IMR-90 (cell line): ENCODE data around the gene ACOT12. TPM values are rescaled to one million over a fixed set of nuclear protein-coding genes. Genes with fewer than 3 reads are reported as not detected.

Experiments
- ATAC-seq: fragments of 200-7000 bp; cut with Tn5 transposase; 2 replicates; pipeline ENCODE4 v1.9.1; 2020; ENCODE audit warnings: low read depth, mild to moderate bottlenecking, moderate library complexity
- BruUV-seq: library from RNA; stranded (reverse); fragments of 400-500 nt; replicated peaks from 2 replicates; lab custom pipeline; 2021; lab: Mats Ljungman, UMichigan
- CTCF ChIA-PET: fragments of 300-600 bp; formaldehyde crosslinking; extraction: SDS; loops from one replicate; lab custom pipeline; 2021; ENCODE audit warnings: antibody characterized with exemption; lab: Yijun Ruan, JAX
- POLR2A ChIA-PET: fragments of 300-600 bp; sonication (Branson Sonifier 250); formaldehyde crosslinking; loops from one replicate; lab custom pipeline; 2022; ENCODE audit warnings: antibody characterized with exemption; ENCODE audit not compliant: unreplicated experiment; lab: Charles Lee
- DNase-seq: peaks from one replicate; pipeline ENCODE4 v3.0.0; 2013
- H2AFZ ChIP-seq: replicated peaks from 2 replicates; pipeline ENCODE3; 2013; ENCODE audit warnings: low read length, mild to moderate bottlenecking; ENCODE audit not compliant: poor library complexity
- H2AK5ac ChIP-seq: 2 replicates; pipeline ENCODE4 v1.6.1; 2013; ENCODE audit warnings: low read depth, low read length, inconsistent platforms
- H2AK9ac ChIP-seq: replicated peaks from 2 replicates; pipeline ENCODE3; 2013; ENCODE audit warnings: mild to moderate bottlenecking, low read depth, low read length, moderate library complexity; ENCODE audit not compliant: poor library complexity
- H2BK120ac ChIP-seq: 2 replicates; pipeline ENCODE4 v1.6.1; 2013; ENCODE audit warnings: low read depth, low read length, inconsistent platforms
- H2BK15ac ChIP-seq: 3 replicates; pipeline ENCODE4 v1.6.1; 2013; ENCODE audit warnings: low read depth, low read length, inconsistent platforms
- H2BK20ac ChIP-seq: 2 replicates; pipeline ENCODE4 v1.6.1; 2013; ENCODE audit warnings: low read depth, mild to moderate bottlenecking, inconsistent platforms, low read length, moderate library complexity
- H2BK5ac ChIP-seq: 2 replicates; pipeline ENCODE4 v1.6.1; 2013; ENCODE audit warnings: mild to moderate bottlenecking, low read depth, low read length, inconsistent platforms; ENCODE audit not compliant: poor library complexity, severe bottlenecking
- H3K14ac ChIP-seq: replicated peaks from 2 replicates; pipeline ENCODE4 v1.6.1; 2013; ENCODE audit warnings: low read depth, low read length, inconsistent platforms
- H3K18ac ChIP-seq: 2 replicates; pipeline ENCODE4 v1.6.1; 2013; ENCODE audit warnings: low read depth, low read length, control low read depth
- H3K23ac ChIP-seq: 2 replicates; pipeline ENCODE4 v1.6.1; 2013; ENCODE audit warnings: low read depth, low read length, inconsistent platforms
- H3K27ac ChIP-seq: 2 replicates; pipeline ENCODE4 v1.5.1; 2013; ENCODE audit warnings: mild to moderate bottlenecking, control low read depth, low read length; ENCODE audit not compliant: insufficient read depth
- H3K27me3 ChIP-seq: 2 replicates; pipeline ENCODE4 v1.6.1; 2013; ENCODE audit warnings: low read length; ENCODE audit not compliant: control insufficient read depth, insufficient read depth
- H3K36me3 ChIP-seq: 2 replicates; pipeline ENCODE4 v1.6.1; 2013; ENCODE audit warnings: low read length, mixed read lengths; ENCODE audit not compliant: control insufficient read depth, insufficient read depth
- H3K4ac ChIP-seq: 2 replicates; pipeline ENCODE4 v1.6.1; 2013; ENCODE audit warnings: low read depth, low read length, inconsistent platforms
- H3K4me1 ChIP-seq: 2 replicates; pipeline ENCODE4 v1.6.1; 2013; ENCODE audit warnings: low read length, mixed read lengths; ENCODE audit not compliant: control insufficient read depth, insufficient read depth
- H3K4me2 ChIP-seq: 2 replicates; pipeline ENCODE4 v1.6.1; 2013; ENCODE audit warnings: low read depth, mild to moderate bottlenecking, control low read depth, low read length, moderate library complexity
- H3K4me3 ChIP-seq: 2 replicates; pipeline ENCODE4 v1.5.1; 2013; ENCODE audit warnings: low read depth, mild to moderate bottlenecking, control low read depth, low read length, moderate library complexity; ENCODE audit not compliant: insufficient read depth
- H3K56ac ChIP-seq: 2 replicates; pipeline ENCODE4 v1.6.1; 2013; ENCODE audit warnings: low read length, inconsistent platforms; ENCODE audit not compliant: insufficient read depth; ENCODE audit errors: extremely low read depth
- H3K79me1 ChIP-seq, 2 experiments: 2 replicates each; pipeline ENCODE4 v1.6.1; 2013; ENCODE audit warnings: low read length in 2 of 2, inconsistent platforms in 1 of 2, low read depth in 1 of 2
- H3K9ac ChIP-seq: 2 replicates; pipeline ENCODE4 v1.6.1; 2013; ENCODE audit warnings: low read depth, low read length, control low read depth
- H3K9me1 ChIP-seq: 2 replicates; pipeline ENCODE4 v1.6.1; 2013; ENCODE audit warnings: low read length, inconsistent platforms; ENCODE audit not compliant: insufficient read depth
- H3K9me3 ChIP-seq: 2 replicates; pipeline ENCODE4 v1.6.1; 2013; ENCODE audit warnings: low read length; ENCODE audit not compliant: control insufficient read depth, insufficient read depth
- H4K20me1 ChIP-seq: 2 replicates; pipeline ENCODE4 v1.6.1; 2013; ENCODE audit warnings: low read length, inconsistent platforms; ENCODE audit not compliant: insufficient read depth
- H4K5ac ChIP-seq: 2 replicates; pipeline ENCODE4 v1.6.1; 2013; ENCODE audit warnings: mild to moderate bottlenecking, low read depth, low read length, control low read depth
- H4K8ac ChIP-seq, 2 experiments: 2 replicates each; pipeline ENCODE4 v1.6.1; 2013; ENCODE audit warnings: low read depth in 2 of 2, low read length in 2 of 2, control low read depth in 1 of 2, inconsistent platforms in 1 of 2
- H4K91ac ChIP-seq: 2 replicates; pipeline ENCODE4 v1.6.1; 2013; ENCODE audit warnings: low read depth, low read length, inconsistent platforms; ENCODE audit not compliant: insufficient read depth
- MAFK ChIP-seq: IDR thresholded peaks from 2 replicates; pipeline ENCODE4 v1.6.1; 2012; ENCODE audit warnings: low read depth, low read length, improper control_type of control experiment
- RCOR1 ChIP-seq: IDR thresholded peaks from 2 replicates; pipeline ENCODE4 v1.6.1; 2012; ENCODE audit warnings: mild to moderate bottlenecking, low read length, improper control_type of control experiment; ENCODE audit not compliant: insufficient replicate concordance
- RFX5 ChIP-seq: IDR thresholded peaks from 2 replicates; pipeline ENCODE4 v1.8.0; 2012; ENCODE audit warnings: low read depth, mild to moderate bottlenecking, low read length, moderate library complexity
- dilution Hi-C: fragments of 300-500 bp; cut with HindIII; formaldehyde crosslinking; loops from one replicate; pipeline ENCODE4 v1.14.3; 2018; ENCODE audit warnings: low sequenced_read_pairs; ENCODE audit not compliant: unreplicated experiment
- in situ Hi-C: fragments of 300-500 bp; cut with MboI; formaldehyde crosslinking; loops from 3 replicates; pipeline ENCODE4 v1.14.3; 2019; ENCODE audit warnings: low sequenced_read_pairs, inconsistent platforms, mixed read lengths
- intact Hi-C: fragments of 100-400 bp; cut with micrococcal nuclease; formaldehyde crosslinking; loops from 2 replicates; pipeline ENCODE4 v1.10.0; 2022
- polyA plus RNA-seq, 3 experiments: library from polyadenylated mRNA; depleted of rRNA; stranded (reverse); fragments of >200 nt; gene quantifications; 2 replicates each; pipeline ENCODE4 v1.2.3, GENCODE V29; 2012; ENCODE audit warnings: low replicate concordance in 1 of 3
- total RNA-seq: library from RNA; depleted of rRNA; stranded (reverse); fragments of >200 nt; gene quantifications from 2 replicates; pipeline ENCODE4 v1.2.3, GENCODE V29; 2012

Gene ACOT12
- total and polyA plus RNA-seq, 2 of the 4 experiments (the other 2 are of a cell fraction): not detected

DNA sequence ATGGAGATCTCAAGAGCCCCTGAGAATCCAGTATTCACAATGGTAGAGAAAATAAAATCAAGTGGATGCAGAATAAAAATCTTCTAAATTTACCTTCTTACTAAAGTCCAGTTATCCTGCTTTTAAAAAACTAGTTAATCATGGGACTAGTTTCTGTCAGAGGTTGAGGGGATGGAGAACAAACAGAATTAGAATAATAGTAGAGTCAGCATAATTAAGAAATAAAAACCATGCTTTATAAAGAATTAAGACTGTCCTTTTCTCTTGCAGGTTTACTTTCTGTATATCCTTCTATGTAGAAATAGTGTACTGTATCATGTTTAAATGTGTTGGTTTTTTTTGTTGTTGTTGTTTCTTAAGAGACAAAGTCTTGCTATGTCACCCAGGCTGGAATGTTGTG, 23.0 kb downstream of the ACOT12 start:
- dilution Hi-C loops (no loop called here), intact Hi-C loops (no loop called here), in situ Hi-C loops (no loop called here)
- H3K9me1 ChIP-seq: no peaks in the 10 kb centered on the region
- H3K27ac ChIP-seq: no peak overlapping the region
- no peak overlapping the region for H3K56ac ChIP-seq
- H3K36me3 ChIP-seq: no peaks in the 10 kb centered on the region
- H3K18ac ChIP-seq: no peak overlapping the region
- H3K14ac ChIP-seq: no peak overlapping the region
- no peak overlapping the region for H4K91ac ChIP-seq
- BruUV-seq: no TSS peak
- DNase-seq (no peak), ATAC-seq (no peak)
- no peak overlapping the region for H3K4ac ChIP-seq
- no peak for TF ChIP-seq RFX5
- TF ChIP-seq MAFK: peak; percentile 58; the same call in 1 of the 2 replicates
- TF ChIP-seq RCOR1: no peak
- no peaks in the 10 kb centered on the region for H4K20me1 ChIP-seq
- H2AK9ac ChIP-seq: no peak overlapping the region
- no peak overlapping the region for H2BK120ac ChIP-seq
- ChIA-PET CTCF (no interaction called here), POLR2A (no interaction called here)
- H3K4me3 ChIP-seq: no peak overlapping the region
- H3K27me3 ChIP-seq: peaks cover 2% of the 10 kb centered on the region; the same call in 1 of the 2 replicates
- H2AK5ac ChIP-seq: no peak overlapping the region
- H3K9me3 ChIP-seq: no peaks in the 10 kb centered on the region
- no peak overlapping the region for H3K9ac ChIP-seq
- no peak overlapping the region for H2BK20ac ChIP-seq
- no peaks in the 10 kb centered on the region for H3K79me1 ChIP-seq
- no peak overlapping the region for H3K4me2 ChIP-seq
- no peak overlapping the region for H3K23ac ChIP-seq
- H2AFZ ChIP-seq: no peak overlapping the region
- no peak overlapping the region for H4K5ac ChIP-seq
- no peak overlapping the region for H2BK15ac ChIP-seq
- no peak overlapping the region for H4K8ac ChIP-seq
- no peaks in the 10 kb centered on the region for H3K4me1 ChIP-seq
- no peak overlapping the region for H2BK5ac ChIP-seq
